Measurements from ENCODE around the gene SH3GL1. TPM values are rescaled to one million over a fixed set of nuclear protein-coding genes. Genes with fewer than 3 reads are reported as not detected.
A peak's percentile ranks its signal among the peaks of the same experiment; 100 is the strongest.

SH3GL1 gene
- total and polyA plus RNA-seq, 9 of the 15 experiments (the other 6 are each of a cell fraction or from before 2014, with no cell fraction given) = 1.7 to 75.3 (median 25.7) TPM

DNA sequence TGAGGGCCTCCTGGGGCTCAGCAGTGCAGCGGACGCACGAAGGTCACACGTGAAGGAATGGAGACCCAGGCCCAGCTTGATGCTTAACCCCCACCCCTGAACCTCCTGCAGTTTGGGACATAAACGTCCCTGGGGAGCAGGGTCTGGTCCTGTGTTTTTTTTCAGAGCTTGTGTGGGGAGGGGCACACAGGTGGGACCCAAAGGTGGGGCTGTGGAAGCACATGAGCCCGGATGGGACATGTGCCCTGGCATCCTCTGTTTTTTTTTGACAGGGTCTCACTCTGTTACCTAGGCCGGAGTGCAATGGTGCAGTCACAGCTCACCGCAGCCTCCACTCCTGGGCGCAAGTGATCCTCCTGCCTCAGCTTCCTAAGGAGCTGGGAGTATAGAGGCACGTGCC is 36.8 kb upstream of the SH3GL1 start:
- Histone ChIP-seq H4K20me1 (replicated peaks; ENCODE audit: control insufficient read depth, insufficient read depth, low read length) (no peaks in the 10 kb centered on the region), H3K4me3 (no peak overlapping the region), H3K4me2 (ENCODE audit: insufficient read depth, low read length) (no peak overlapping the region), H3K9me1 (ENCODE audit: control insufficient read depth, insufficient read depth, low read length) (peaks cover 4% of the 10 kb centered on the region), H3K79me2 (ENCODE audit: control insufficient read depth, insufficient read depth, low read length) (peaks cover 2% of the 10 kb centered on the region; the same call in 1 of the 3 replicates), H3K4me1 (replicated peaks in 1 of 2; ENCODE audit: control insufficient read depth in 2 of 2, insufficient read depth in 2 of 2, low read length in 2 of 2) (peaks cover 0 to 2% of the 10 kb centered on the region in 2 experiments; a peak in 3 of 5 replicates), H3K9ac (ENCODE audit: insufficient read depth in 1 of 2, low read depth in 2 of 2, low read length in 2 of 2) (no peak overlapping the region), H3K27me3 (ENCODE audit: control insufficient read depth in 2 of 2, insufficient read depth in 2 of 2, low read length in 2 of 2) (no peaks in the 10 kb centered on the region), H3K9me3 (replicated peaks; ENCODE audit: control insufficient read depth, insufficient read depth, low read depth, low read length) (no peaks in the 10 kb centered on the region), H3K27ac (ENCODE audit: extremely low read depth, low read depth, low read length) (no peak overlapping the region), H3K36me3 (ENCODE audit: control insufficient read depth, insufficient read depth, low read length) (peaks cover 80% of the 10 kb centered on the region; the same call in 2 of the 3 replicates), H2AFZ (ENCODE audit: low read depth, low read length) (no peak overlapping the region)
- POLR2A ChIA-PET = interaction anchor here (1.2 kb wide), 1 partner anchor 8 kb away, joined by 4 read pairs; no protein-coding TSS in a partner anchor
- TF ChIP-seq CBX8 (IDR thresholded peaks at IDR 0.05; ENCODE audit: borderline replicate concordance, extremely low read depth, low read depth, low read length, poor library complexity, severe bottlenecking) = no peak
- no peak for TF ChIP-seq ZNF639 (CRISPR knock-in tag; conservative IDR thresholded peaks at IDR 0.05 in 1 of 2, IDR thresholded peaks at IDR 0.05 in 1 of 2)
- no peak for TF ChIP-seq CGGBP1 (CRISPR knock-in tag; IDR thresholded peaks at IDR 0.05)
- TF ChIP-seq ZNF232 (CRISPR knock-in tag; IDR thresholded peaks at IDR 0.05) = no peak
- no peak for TF ChIP-seq SFPQ (IDR thresholded peaks at IDR 0.05; ENCODE audit: low read depth, low read length)
- peak; percentile 57; the same call in 1 of the 2 replicates for TF ChIP-seq POLR2G (IDR thresholded peaks at IDR 0.05; ENCODE audit: low read depth, low read length)
- WGBS (ENCODE audit: insufficient coverage, low coverage, missing lambda C conversion rate) = 86% methylated on average over 10 of the region's 10 CpGs
- intact Hi-C loops (cut with micrococcal nuclease) (no loop called here), in situ Hi-C loops (cut with MboI) (no loop called here)
- CTCF ChIA-PET (ENCODE audit: low intra/inter-chr PET ratio) = no interaction called here
- DNase-seq (ENCODE audit: extremely low read depth in 1 of 4, low spot score in 3 of 4) (no peak), FAIRE-seq (no peak), ATAC-seq (no peak)
- BruUV-seq (replicated peaks) = no TSS peak

Measured in K562 (cell line).